Progenitor cell of endocrine pancreas (in vitro differentiated cells): ENCODE data around the gene SENP3. TPM values are rescaled to one million over a fixed set of nuclear protein-coding genes. Genes with fewer than 3 reads are reported as not detected.

Experiments
- DNase-seq: peaks from one replicate; pipeline ENCODE4 v3.0.0; 2021; ENCODE audit warnings: low spot score; ENCODE audit not compliant: unreplicated experiment
- H3K27ac Mint-ChIP-seq: 2 replicates; pipeline ENCODE4 v1.8.0; 2021; ENCODE audit warnings: mild to moderate bottlenecking, moderate library complexity, mixed read lengths
- H3K27me3 Mint-ChIP-seq: 2 replicates; pipeline ENCODE4 v1.8.0; 2021; ENCODE audit warnings: mixed read lengths
- H3K36me3 Mint-ChIP-seq: 2 replicates; pipeline ENCODE4 v1.8.0; 2022; ENCODE audit warnings: mixed read lengths; ENCODE audit not compliant: insufficient read depth
- H3K4me1 Mint-ChIP-seq: 2 replicates; pipeline ENCODE4 v1.8.0; 2021; ENCODE audit warnings: low read depth, mixed read lengths
- H3K4me3 Mint-ChIP-seq: 2 replicates; pipeline ENCODE4 v1.8.0; 2021; ENCODE audit warnings: low read depth, mild to moderate bottlenecking, moderate library complexity, mixed read lengths
- H3K9me3 Mint-ChIP-seq: 2 replicates; pipeline ENCODE4 v1.8.0; 2021; ENCODE audit warnings: low read depth, mixed read lengths
- CTCF ChIP-seq: fragments of 200-600 bp; sonication (generic); IDR thresholded peaks from one replicate; pipeline ENCODE4 v1.5.0; 2021; ENCODE audit warnings: antibody characterized with exemption, mild to moderate bottlenecking; ENCODE audit not compliant: unreplicated experiment
- total RNA-seq: library from RNA; stranded (reverse); gene quantifications from 2 replicates; pipeline ENCODE4 v1.2.1, GENCODE V29; 2021

Gene SENP3
- total RNA-seq, 1 donor from 2014 or later, result 62.5 TPM

GRCh38 chr17:7541074-7541621 is 20.6 kb upstream of the SENP3 start:
- H3K36me3 Mint-ChIP-seq, result peaks cover 4% of the 10 kb centered on the region
- TF ChIP-seq CTCF, result no peak
- H3K4me3 Mint-ChIP-seq, result no peak overlapping the region
- peaks cover 3% of the 10 kb centered on the region for H3K27me3 Mint-ChIP-seq
- H3K4me1 Mint-ChIP-seq, result peaks cover 4% of the 10 kb centered on the region
- H3K27ac Mint-ChIP-seq, result no peak overlapping the region
- H3K9me3 Mint-ChIP-seq, result peaks cover 10% of the 10 kb centered on the region
- no peak for DNase-seq

DNA sequence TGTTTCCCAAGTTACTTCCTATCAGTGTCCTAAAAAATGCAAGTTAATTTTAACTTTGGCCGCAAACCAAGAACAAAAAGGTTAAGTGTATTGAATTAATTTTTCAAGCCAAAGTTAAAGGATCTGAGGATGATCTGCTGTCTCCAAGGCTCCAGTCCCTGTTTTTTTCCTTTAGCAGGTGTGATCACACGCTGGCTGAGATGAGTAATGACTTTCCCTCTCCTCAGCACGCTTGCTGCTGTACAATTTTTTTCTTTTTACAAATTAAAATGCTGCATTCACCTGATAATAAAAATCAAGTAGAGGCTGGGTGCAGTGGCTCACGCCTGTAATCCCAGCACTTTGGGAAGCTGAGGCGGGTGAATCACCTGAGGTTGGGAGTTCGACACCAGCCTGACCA is 16.8 kb upstream of the SENP3 start:
- no peak for TF ChIP-seq CTCF
- Mint-ChIP-seq H3K27me3 (peaks cover 3% of the 10 kb centered on the region), H3K27ac (no peak overlapping the region), H3K4me1 (peaks cover 15% of the 10 kb centered on the region), H3K9me3 (no peaks in the 10 kb centered on the region), H3K4me3 (no peak overlapping the region), H3K36me3 (no peaks in the 10 kb centered on the region)
- DNase-seq, result no peak

DNA sequence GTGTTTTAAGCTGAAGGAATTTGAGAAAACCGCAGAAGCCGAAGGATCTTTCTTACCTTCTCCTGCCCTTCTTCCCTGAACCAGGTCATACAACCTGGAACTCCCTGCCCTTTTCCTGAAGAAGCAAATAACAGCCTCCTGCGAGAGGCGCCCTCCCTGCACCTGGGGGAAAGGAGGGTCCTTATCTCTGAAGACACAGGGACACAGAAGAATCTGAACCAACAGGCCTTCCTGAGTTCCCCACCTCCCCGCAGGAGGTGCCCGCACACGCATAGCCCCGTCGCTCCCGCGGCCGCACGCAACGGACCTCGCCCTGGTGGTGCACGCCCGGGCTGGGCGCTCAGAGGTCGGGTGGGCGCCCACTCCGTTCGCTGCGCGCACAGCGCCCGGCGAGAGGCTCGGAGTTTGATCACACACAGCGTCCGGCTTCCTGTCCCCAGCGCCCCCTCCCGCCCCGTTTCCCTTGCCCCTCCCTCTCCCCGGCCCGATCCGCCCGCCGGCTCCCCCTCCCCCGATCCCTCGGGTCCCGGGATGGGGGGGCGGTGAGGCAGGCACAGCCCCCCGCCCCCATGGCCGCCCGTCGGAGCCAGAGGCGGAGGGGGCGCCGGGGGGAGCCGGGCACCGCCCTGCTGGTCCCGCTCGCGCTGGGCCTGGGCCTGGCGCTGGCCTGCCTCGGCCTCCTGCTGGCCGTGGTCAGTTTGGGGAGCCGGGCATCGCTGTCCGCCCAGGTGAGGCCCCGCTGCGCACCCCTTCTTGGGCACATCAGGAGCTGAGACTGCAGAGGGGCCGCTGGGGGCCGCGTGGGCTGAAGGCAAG is 12.9 kb upstream of the SENP3 start, which contains the start of gene TNFSF12:
Gene TNFSF12, plus strand, starts transcription at position 474 of the 816 bp plus-strand sequence. Its CDS starts 96 bp downstream, at position 570.
- Mint-ChIP-seq H3K9me3 (no peaks in the 10 kb centered on the region), H3K36me3 (peaks cover 1% of the 10 kb centered on the region), H3K4me3 (peak within 1 kb of the TSS; percentile 71), H3K27me3 (no peaks in the 10 kb centered on the region), H3K27ac (peak within 1 kb of the TSS; percentile 86), H3K4me1 (peaks cover 22% of the 10 kb centered on the region)
- no peak for DNase-seq
- peak; percentile 31 for TF ChIP-seq CTCF

DNA sequence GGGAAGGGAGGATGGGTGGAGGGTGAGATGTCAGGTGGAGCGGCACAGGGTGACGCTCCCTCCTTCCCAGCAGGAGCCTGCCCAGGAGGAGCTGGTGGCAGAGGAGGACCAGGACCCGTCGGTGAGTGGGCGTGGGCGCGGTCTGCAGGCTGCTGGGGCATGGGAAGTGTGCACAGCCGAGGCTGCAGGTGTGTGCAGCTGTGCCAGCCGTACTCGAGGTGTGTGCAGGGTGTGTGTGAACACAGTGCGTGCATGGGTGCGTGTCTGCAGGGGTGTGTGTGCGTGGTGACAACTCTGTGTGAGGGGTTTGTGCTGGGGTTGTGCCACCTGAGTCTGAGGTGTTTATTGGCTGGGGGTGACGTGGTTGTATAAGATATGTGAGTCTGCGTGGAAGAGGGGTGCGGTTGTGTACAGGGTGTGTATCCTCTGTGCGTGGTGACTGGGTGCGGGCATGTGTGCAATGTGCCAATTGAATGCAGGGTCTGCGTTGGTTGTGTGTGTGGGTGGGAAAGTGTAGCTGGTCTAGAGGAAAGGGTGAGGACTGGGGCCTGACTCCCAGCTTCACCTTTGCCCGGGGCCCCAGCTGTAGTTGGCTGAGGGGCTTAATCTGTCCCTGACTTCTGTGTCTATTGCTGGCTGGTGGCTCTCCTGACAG is 12.2 kb upstream of the SENP3 start:
- peak overlapping the region; percentile 75 for H3K27ac Mint-ChIP-seq

More for the DNA sequence above, 12.2 kb upstream of the SENP3 start:
- DNase-seq, result no peak
- peaks cover 22% of the 10 kb centered on the region for H3K4me1 Mint-ChIP-seq
- TF ChIP-seq CTCF, result no peak
- no peaks in the 10 kb centered on the region for H3K9me3 Mint-ChIP-seq
- peaks cover 1% of the 10 kb centered on the region for H3K36me3 Mint-ChIP-seq
- H3K27me3 Mint-ChIP-seq, result no peaks in the 10 kb centered on the region
- H3K4me3 Mint-ChIP-seq, result peak overlapping the region; percentile 71
